ENCODE results near the gene MMP10. TPM values are rescaled to one million over a fixed set of nuclear protein-coding genes. Genes with fewer than 3 reads are reported as not detected.

Gene MMP10
- polyA plus RNA-seq, 1 donor: not detected

DNA sequence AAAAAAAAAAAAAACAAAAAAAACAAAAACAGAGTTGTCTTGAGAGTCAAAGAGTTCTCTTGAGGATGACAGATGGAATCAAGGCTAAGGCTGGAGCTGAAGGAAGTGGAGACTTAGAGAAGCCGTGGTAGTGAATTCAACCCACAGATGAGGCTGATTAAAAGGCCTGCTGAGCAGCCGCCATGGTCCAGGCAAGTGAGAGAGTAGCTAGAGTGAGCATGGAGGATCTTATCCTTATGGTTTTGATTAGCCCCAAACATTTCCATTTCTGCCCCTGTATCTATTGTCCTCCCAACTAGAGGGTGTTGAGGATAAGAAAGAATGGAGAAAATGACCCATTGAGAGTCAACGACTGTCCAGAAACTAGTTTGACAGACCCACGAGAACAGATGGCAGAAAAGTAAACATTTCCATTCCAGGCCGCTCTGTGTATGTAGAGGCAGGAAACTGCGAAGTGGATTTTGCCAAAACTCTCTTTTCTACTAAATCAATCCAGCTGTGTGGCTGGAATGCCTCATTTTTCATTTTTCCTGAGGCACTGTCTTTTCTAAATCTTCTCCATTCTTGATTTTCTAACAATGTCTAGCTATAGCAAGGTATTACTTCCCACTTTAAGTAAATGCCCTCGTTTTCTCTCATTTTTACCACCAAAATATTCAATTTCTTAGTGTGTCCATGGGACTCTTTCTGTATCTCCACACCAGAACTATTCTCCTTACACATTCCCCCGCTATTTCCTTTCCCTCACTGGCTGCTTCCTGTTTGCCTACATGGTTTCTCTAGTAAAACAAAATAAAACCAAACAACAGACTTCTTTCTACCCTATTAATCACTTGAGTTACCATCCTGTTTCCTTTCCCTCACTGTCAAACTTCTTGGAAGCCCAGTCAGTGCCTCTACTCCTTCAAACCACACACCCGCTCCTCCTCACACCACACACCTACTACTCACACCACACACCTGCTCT, 50.3 kb downstream of the MMP10 start:
- no peak for DNase-seq

DNA sequence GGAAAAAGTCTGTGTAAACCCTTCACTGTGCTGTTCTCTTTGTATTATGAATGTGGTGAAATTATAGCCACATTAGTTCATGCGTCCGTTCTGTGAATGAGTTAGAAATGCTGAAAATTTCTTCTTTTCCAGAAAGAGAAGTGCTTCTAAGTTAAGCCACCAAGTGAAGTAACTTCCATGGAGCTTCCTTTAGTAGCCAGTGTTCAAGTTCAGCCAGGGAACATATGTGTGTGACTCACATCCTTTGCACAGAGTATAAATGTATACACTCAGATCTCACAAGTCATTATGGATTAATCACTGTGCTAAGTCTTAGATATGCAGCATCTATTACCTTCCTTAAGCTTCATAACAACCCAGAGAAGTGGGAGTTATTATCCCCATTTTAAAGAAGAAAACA, 52.5 kb downstream of the MMP10 start:
- no peak for DNase-seq

DNA sequence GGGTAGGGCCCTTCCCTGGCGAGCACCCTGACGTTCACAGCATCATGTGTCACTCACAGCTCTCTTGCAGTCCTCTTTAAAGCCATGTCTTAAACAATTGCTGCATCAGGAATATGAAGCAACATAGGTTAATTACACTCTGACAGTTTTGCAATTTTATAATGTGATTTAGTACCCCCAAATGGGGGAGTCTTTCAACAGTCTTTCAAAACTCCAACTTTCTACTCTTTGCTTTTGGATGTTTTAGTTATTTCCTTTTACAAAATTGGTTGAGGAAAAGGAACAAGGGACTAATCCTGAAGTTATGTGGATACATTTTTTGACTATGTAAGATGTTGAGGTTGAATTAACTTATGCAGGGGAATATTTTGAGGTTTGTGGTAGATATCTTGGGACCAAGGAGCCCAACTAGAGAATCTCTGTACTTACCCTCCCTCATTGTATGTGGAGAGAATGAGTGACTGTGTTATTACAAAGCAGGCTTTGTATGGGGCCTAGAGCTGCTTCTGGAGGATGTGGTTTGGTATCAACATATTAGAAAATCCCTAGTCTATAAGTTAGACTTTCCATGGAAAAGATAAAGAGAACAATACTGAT, 55.4 kb downstream of the MMP10 start, which contains the start of gene MMP8:
Gene MMP8, minus strand, starts transcription at position 51 of the 597 bp plus-strand sequence. CDS start 99 bp downstream, outside the sequence.
- DNase-seq: no peak

DNA sequence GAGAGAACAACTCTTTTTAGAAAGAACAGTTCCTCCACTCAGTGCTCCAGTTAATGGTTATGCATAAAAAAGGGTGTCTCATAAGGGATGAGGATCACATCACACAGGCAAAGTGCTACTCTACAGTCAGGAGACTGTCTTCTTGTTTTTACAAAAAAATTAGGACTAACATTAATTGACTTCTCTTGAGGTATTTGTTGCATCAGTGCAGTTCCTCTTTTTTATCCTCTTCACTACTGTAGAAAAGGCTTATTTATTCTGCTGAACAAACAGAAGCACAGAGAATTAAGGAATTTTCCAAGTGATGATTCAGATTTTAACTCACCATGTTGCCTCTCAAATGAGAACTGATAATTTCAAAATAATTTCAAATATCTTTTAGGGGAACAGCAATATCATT, 57.6 kb downstream of the MMP10 start:
- DNase-seq: no peak

Other genes starting within 250 kb of the MMP10 start
- gene MMP7, start 249.9 kb downstream of the MMP10 start, polyA plus RNA-seq (ENCODE audit: insufficient read length): 26.0 TPM
- not detected for gene MMP20, start 155.3 kb downstream of the MMP10 start, polyA plus RNA-seq (ENCODE audit: insufficient read length)
- not detected for gene MMP27, start 74.9 kb downstream of the MMP10 start, polyA plus RNA-seq (ENCODE audit: insufficient read length)
- not detected for gene MMP8, start 55.7 kb downstream of the MMP10 start, polyA plus RNA-seq (ENCODE audit: insufficient read length)
- 0.23 TPM for gene MMP1, start 17.5 kb upstream of the MMP10 start, polyA plus RNA-seq (ENCODE audit: insufficient read length)
- gene MMP3, start 63.0 kb upstream of the MMP10 start, polyA plus RNA-seq (ENCODE audit: insufficient read length): not detected
- gene MMP12, start 94.4 kb upstream of the MMP10 start, polyA plus RNA-seq (ENCODE audit: insufficient read length): 4.4 TPM
- not detected for gene MMP13, start 175.1 kb upstream of the MMP10 start, polyA plus RNA-seq (ENCODE audit: insufficient read length)